Adipose tissue (tissue), 3 donors: Measurements from ENCODE around the gene PRKAG2. TPM values are rescaled to one million over a fixed set of nuclear protein-coding genes. Genes with fewer than 3 reads are reported as not detected.
"Not testable (repeated sequence)": the region's sequence is repeated elsewhere in the genome, so short reads cannot be mapped to it uniquely, and the experiment has no call there.

Experiments used
- H3K27ac ChIP-seq: one replicate; pipeline ENCODE4 v1.5.1; 2013; ENCODE audit warnings: low read depth, low read length
- WGBS, 3 donors: extraction: QIAGEN DNeasy Blood & Tissue Kit; methylation state at CpG; one replicate each; pipeline ENCODE4 v1.1.7; 2013; 5-methylcytosine and 5-hydroxymethylcytosine counted together
- polyA plus RNA-seq, 3 donors: library from polyadenylated mRNA; stranded (reverse); fragments of 200-250 nt; gene quantifications; one replicate each; pipeline ENCODE4 v1.2.3, GENCODE V29; 2013
- donor health status: healthy with polysubstance abuse.
- donor health status: Bipolar disorder and iron deficiency.
- donor health status: healthy.

Gene PRKAG2
- polyA plus RNA-seq, 3 donors = 8.1 to 23.1 (median 22.2) TPM

DNA sequence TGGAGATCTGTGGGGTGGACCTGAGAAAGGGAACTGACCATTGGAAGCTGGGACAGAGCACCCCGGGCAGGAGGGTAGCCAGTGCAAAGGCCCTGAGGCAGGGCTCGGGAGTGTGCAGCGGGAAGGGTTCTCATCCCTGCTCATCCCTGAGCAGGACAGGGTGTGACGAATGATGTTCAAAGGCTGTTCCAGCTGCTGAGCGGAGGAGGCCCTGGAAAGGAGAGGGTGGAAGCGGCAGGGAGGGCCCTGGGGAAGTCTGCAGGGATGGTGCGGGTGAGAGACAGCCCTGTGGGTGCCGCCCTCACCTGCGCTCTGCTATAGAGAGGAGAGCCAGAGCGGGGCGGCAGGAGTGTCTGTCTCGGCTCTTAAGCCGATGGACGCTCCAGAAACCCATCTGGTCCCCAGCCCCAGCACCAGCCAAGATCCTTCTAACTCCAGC is 43.7 kb downstream of the PRKAG2 start:
- no peak overlapping the region for H3K27ac ChIP-seq
- WGBS, 3 donors = 90 to 98% (median 93%) methylated on average over 14 of the region's 14 CpGs

GRCh38 chr7:151832656-151833055 is 44.3 kb downstream of the PRKAG2 start:
- WGBS, 3 donors = 95% methylated on average over 11 of the region's 11 CpGs
- no peak overlapping the region for H3K27ac ChIP-seq

GRCh38 chr7:151832138-151832537 is 44.8 kb downstream of the PRKAG2 start:
- WGBS, 3 donors = 79 to 87% (median 87%) methylated on average over 5 of the region's 5 CpGs
- H3K27ac ChIP-seq = no peak overlapping the region

GRCh38 chr7:151831606-151832005 is 45.3 kb downstream of the PRKAG2 start:
- no peak overlapping the region for H3K27ac ChIP-seq
- 91 to 92% (median 91%) methylated on average over 13 of the region's 13 CpGs for WGBS, 3 donors

GRCh38 chr7:151830121-151830830 is 46.6 kb downstream of the PRKAG2 start:
- 80 to 86% (median 81%) methylated on average over 26 of the region's 26 CpGs for WGBS, 3 donors
- H3K27ac ChIP-seq = no peak overlapping the region

DNA sequence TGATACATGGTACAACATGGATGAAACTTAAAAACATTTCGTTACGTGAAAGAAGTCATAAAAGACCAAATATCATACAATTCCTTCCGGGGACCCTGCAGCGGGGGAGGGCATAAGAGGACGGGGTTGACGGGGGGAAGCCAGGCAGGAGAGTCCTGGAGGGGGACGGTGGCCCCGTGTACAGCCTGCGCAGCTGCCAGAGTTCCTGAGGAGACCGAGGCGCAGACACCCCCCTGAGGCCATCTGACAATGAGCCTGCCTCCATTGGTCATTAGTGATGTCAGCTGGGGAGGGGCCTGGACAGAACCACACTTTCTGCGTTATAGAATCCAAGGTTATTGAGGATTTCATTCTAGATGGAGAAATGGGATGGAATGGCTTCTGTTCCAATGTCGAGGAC is 47.2 kb downstream of the PRKAG2 start:
- 93 to 96% (median 93%) methylated on average over 13 of the region's 13 CpGs for WGBS, 3 donors
- no peak overlapping the region for H3K27ac ChIP-seq

DNA sequence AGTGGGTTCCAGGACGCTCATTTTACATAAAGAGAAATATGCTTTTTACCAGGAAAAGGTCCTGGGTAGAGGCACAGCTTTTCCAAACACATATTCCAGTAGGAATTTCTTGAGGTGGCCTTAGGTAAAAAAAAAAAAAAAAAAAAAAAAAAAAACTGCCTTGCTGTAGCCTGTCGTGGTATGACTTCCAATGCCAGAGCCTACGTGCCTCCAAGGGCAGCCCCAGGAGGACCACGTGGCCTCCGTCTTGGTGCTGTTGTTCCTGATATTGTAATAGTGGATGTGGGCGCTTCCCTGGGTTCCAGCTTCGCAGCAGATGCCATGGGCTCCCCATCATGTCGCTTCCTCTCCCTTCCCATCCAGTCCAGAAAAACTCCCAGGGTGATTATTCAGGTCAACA is 49.3 kb downstream of the PRKAG2 start:
- H3K27ac ChIP-seq = no peak overlapping the region
- 90 to 96% (median 91%) methylated on average over 8 of the region's 8 CpGs for WGBS, 3 donors

DNA sequence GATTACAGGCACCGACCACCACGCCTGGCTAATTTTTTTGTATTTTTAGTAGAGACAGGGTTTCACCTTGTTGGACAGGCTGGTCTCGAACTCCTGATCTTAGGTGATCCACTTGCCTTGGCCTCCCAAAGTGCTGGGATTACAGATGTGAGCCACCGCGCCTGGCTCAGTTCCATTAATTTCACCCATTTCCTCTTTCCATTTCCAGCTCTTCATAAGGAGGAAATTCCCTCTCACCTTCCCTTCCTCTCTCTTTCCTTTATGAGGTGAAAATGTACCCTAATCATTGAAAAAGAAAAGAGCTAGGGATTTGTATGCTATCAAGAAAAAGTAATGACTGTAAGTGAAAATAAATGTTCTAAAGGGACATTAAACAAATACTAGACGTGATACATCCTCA is 50.6 kb downstream of the PRKAG2 start:
- not testable (repeated sequence) for H3K27ac ChIP-seq
- 73 to 81% (median 74%) methylated on average over 6 of the region's 6 CpGs for WGBS, 3 donors

- H3K27ac ChIP-seq = no peak overlapping the region
- WGBS, 3 donors = 57 to 67% (median 59%) methylated on average over 5 of the region's 5 CpGs
Observed at GRCh38 chr7:151825721-151826120, 51.2 kb downstream of the PRKAG2 start.

DNA sequence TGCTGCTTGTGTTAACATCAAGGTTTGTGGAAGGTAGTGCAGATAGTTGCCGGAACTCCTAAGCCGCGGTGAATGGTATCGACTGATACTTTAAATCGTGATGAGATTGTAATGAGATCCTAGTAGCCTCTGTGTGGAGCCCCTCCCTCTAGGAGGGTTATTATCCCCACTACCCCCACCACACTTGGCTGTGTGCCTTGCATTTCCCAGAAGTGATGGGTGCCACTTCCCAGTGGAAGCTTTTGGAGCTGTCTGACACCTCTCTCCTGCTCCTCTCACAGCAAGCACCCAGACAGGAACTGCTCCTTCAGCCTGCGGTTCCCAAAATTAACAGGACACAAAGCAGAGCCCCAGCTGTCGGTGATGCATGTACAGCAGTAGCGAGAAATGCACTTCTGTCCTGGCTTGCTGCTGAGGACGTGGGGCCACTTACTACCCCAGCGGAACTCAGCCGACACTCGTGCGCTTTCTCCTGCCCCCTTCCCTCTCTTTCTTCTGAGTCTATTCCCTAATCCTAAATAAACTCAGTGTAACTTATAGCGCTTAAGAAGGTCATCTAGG is 52.5 kb downstream of the PRKAG2 start:
- no peak overlapping the region for H3K27ac ChIP-seq
- WGBS, 3 donors = 39 to 59% (median 52%) methylated on average over 14 of the region's 14 CpGs

- 45 to 51% (median 46%) methylated on average over 8 of the region's 8 CpGs for WGBS, 3 donors
- H3K27ac ChIP-seq = no peak overlapping the region
Observed at GRCh38 chr7:151823566-151824372, 53.1 kb downstream of the PRKAG2 start.

- WGBS, 3 donors = 44 to 70% (median 60%) methylated on average over 17 of the region's 17 CpGs
Observed at GRCh38 chr7:151822541-151823181, 54.3 kb downstream of the PRKAG2 start.

DNA sequence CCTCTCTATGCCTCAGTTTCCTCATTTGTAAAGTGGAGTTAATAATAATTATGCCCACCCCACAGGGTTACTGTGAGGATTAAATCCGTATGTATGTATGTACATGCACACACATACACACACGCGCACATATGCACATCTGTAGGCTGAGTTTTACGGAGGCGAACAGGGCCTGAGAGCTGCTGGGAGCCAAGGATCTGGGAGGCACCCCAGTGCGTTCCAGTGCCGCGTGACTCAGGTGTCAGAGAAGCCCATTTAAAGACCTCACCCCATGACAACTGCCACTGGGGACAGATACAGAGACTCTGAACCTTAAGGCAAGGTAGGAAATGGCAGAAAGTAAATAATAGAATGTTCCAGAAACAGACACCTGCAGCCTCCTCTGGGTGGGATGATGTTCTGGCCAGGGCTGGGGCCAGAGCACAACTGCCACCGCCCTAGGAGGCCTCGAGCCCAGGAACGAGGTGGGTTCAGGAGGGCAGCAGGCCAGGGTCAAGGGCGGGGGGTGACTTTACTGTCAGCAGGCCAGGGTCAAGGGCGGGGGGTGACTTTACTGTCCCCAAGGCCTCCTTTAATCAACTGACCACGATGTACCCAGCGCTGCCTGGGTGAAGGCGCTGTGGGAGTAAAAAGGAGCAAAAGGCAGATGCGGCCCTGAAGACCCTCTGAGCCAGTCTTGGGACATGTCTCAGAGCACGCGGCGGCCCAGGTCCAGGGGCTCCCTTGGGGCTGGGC is 54.9 kb downstream of the PRKAG2 start:
- WGBS, 3 donors = 77 to 88% (median 86%) methylated on average over 20 of the region's 20 CpGs
- H3K27ac ChIP-seq = no peak overlapping the region

More at GRCh38 chr7:151822541-151823181, 54.3 kb downstream of the PRKAG2 start:
- no peak overlapping the region for H3K27ac ChIP-seq

- WGBS, 3 donors = 63 to 95% (median 89%) methylated on average over 4 of the region's 4 CpGs
- no peak overlapping the region for H3K27ac ChIP-seq
Observed at GRCh38 chr7:151821226-151821625, 55.7 kb downstream of the PRKAG2 start.

GRCh38 chr7:151820491-151821105 is 56.3 kb downstream of the PRKAG2 start:
- H3K27ac ChIP-seq = no peak overlapping the region
- 79 to 86% (median 85%) methylated on average over 13 to 14 of the region's 19 CpGs for whole genome bisulfite sequencing, 3 donors

GRCh38 chr7:151819866-151820265 is 57.0 kb downstream of the PRKAG2 start:
- 14 to 85% (median 79%) methylated on average over 8 of the region's 8 CpGs for WGBS, 3 donors
- H3K27ac ChIP-seq = no peak overlapping the region

- H3K27ac ChIP-seq = no peak overlapping the region
- WGBS, 3 donors = 41 to 83% (median 69%) methylated on average over 18 of the region's 18 CpGs
Observed at GRCh38 chr7:151818674-151819519, 58.0 kb downstream of the PRKAG2 start.
